ENCODE data around the gene CARD19. TPM values are rescaled to one million over a fixed set of nuclear protein-coding genes. Genes with fewer than 3 reads are reported as not detected.

CARD19 gene
- total RNA-seq, 1 experiment from 2014 or later: 63.4 TPM

GRCh38 chr9:93129286-93129685, 33.3 kb downstream of the CARD19 start:
- no peak for TF ChIP-seq CTCF (IDR thresholded peaks at IDR 0.05)
- no peak for TF ChIP-seq SIN3A (IDR thresholded peaks at IDR 0.05; ENCODE audit: borderline replicate concordance, insufficient read depth, low read depth, low read length)
- TF ChIP-seq TCF7L2 (IDR thresholded peaks at IDR 0.05; ENCODE audit: low read depth, low read length): no peak
- no peak for TF ChIP-seq POLR2AphosphoS5 (IDR thresholded peaks at IDR 0.05; ENCODE audit: low read depth, low read length)
- TF ChIP-seq REST (IDR thresholded peaks at IDR 0.05; ENCODE audit: insufficient read depth in 1 of 2, low read depth in 2 of 2, low read length in 1 of 2): no peak
- H3K27me3 ChIP-seq (ENCODE audit: control insufficient read depth, insufficient read depth, low read length): no peaks in the 10 kb centered on the region
- BruUV-seq (replicated peaks): no TSS peak
- in situ Hi-C loops (cut with HindIII; ENCODE audit: low pct_unique_long_range_greater_than_20kb, low sequenced_read_pairs) (no loop called here), intact Hi-C loops (cut with micrococcal nuclease; ENCODE audit: unreplicated experiment) (no loop called here)
- ChIA-PET CTCF (no interaction called here), POLR2A (no interaction called here)
- DNase-seq (ENCODE audit: low read depth, low spot score) (no peak), ATAC-seq (no peak)
- peaks cover 15% of the 10 kb centered on the region for H3K4me1 ChIP-seq (ENCODE audit: control insufficient read depth, insufficient read depth, low read length)
- no peak overlapping the region for H3K4me3 ChIP-seq (ENCODE audit: low read depth in 2 of 2, low read length in 2 of 2)
- no peaks in the 10 kb centered on the region; the same call in 1 of the 2 replicates for H3K36me3 ChIP-seq (ENCODE audit: control insufficient read depth, insufficient read depth, low read length)
- no peak overlapping the region for H3K27ac ChIP-seq (ENCODE audit: low read length)
- no peaks in the 10 kb centered on the region for H3K9me3 ChIP-seq (ENCODE audit: control insufficient read depth, insufficient read depth, low read depth, low read length)

- ATAC-seq (no peak), DNase-seq (ENCODE audit: low read depth, low spot score) (no peak)
- no peaks in the 10 kb centered on the region for H3K27me3 ChIP-seq (ENCODE audit: control insufficient read depth, insufficient read depth, low read length)
- H3K36me3 ChIP-seq (ENCODE audit: control insufficient read depth, insufficient read depth, low read length): no peaks in the 10 kb centered on the region; the same call in 1 of the 2 replicates
- CTCF ChIA-PET: no interaction called here
- no TSS peak for BruUV-seq (replicated peaks)
- intact Hi-C loops (cut with micrococcal nuclease; ENCODE audit: unreplicated experiment) (no loop called here), in situ Hi-C loops (cut with HindIII; ENCODE audit: low pct_unique_long_range_greater_than_20kb, low sequenced_read_pairs) (no loop called here)
- TF ChIP-seq POLR2AphosphoS5 (IDR thresholded peaks at IDR 0.05; ENCODE audit: low read depth, low read length): no peak
- no peak for TF ChIP-seq REST (IDR thresholded peaks at IDR 0.05; ENCODE audit: insufficient read depth in 1 of 2, low read depth in 2 of 2, low read length in 1 of 2)
- TF ChIP-seq TCF7L2 (IDR thresholded peaks at IDR 0.05; ENCODE audit: low read depth, low read length): no peak
- TF ChIP-seq CTCF (IDR thresholded peaks at IDR 0.05): no peak
- no peak for TF ChIP-seq SIN3A (IDR thresholded peaks at IDR 0.05; ENCODE audit: borderline replicate concordance, insufficient read depth, low read depth, low read length)
- no peak overlapping the region for H3K4me3 ChIP-seq (ENCODE audit: low read depth in 2 of 2, low read length in 2 of 2)
- H3K9me3 ChIP-seq (ENCODE audit: control insufficient read depth, insufficient read depth, low read depth, low read length): no peaks in the 10 kb centered on the region
- H3K27ac ChIP-seq (ENCODE audit: low read length): no peak overlapping the region
- POLR2A ChIA-PET: no interaction called here
- H3K4me1 ChIP-seq (ENCODE audit: control insufficient read depth, insufficient read depth, low read length): peaks cover 19% of the 10 kb centered on the region
These were observed 33.9 kb downstream of the CARD19 start for GRCh38 chr9:93129691-93130500.
